Measurements from ENCODE around the gene GSTM4. TPM values are rescaled to one million over a fixed set of nuclear protein-coding genes. Genes with fewer than 3 reads are reported as not detected.
A peak's percentile ranks its signal among the peaks of the same experiment; 100 is the strongest.

Gene GSTM4
- total RNA-seq, 2 experiments from 2014 or later: 18.1 to 20.6 TPM

GRCh38 chr1:109625601-109626560 lies 30.0 kb upstream of the GSTM4 start:
- CTCF ChIA-PET: interaction anchor here (0.9 to 2.0 kb wide), 3 partner anchors 15 to 112 kb away, joined by 3 to 5 read pairs (median 5); no protein-coding TSS in a partner anchor
- intact Hi-C loops (cut with DNase I, micrococcal nuclease): no loop called here
- POLR2A ChIA-PET: interaction anchor here (1.6 kb wide), 1 partner anchor 79 kb away, joined by 4 read pairs; no protein-coding TSS in a partner anchor
- Mint-ChIP-seq H3K9me3 (ENCODE audit: low read depth) (no peaks in the 10 kb centered on the region), H3K27me3 (no peaks in the 10 kb centered on the region), H3K4me1 (peaks cover 34% of the 10 kb centered on the region), H3K4me3 (no peak overlapping the region), H3K27ac (no peak overlapping the region), H3K36me3 (ENCODE audit: low read depth) (peaks cover 33% of the 10 kb centered on the region)
- no peak for DNase-seq
- ATAC-seq: no peak

GRCh38 chr1:109626682-109627408 lies 29.1 kb upstream of the GSTM4 start:
- CTCF ChIA-PET: interaction anchor here (1.2 to 15.1 kb wide), 4 partner anchors 14 to 94 kb away, joined by 5 to 190 read pairs (median 8); partner anchors contain the start of gene GPR61

DNA sequence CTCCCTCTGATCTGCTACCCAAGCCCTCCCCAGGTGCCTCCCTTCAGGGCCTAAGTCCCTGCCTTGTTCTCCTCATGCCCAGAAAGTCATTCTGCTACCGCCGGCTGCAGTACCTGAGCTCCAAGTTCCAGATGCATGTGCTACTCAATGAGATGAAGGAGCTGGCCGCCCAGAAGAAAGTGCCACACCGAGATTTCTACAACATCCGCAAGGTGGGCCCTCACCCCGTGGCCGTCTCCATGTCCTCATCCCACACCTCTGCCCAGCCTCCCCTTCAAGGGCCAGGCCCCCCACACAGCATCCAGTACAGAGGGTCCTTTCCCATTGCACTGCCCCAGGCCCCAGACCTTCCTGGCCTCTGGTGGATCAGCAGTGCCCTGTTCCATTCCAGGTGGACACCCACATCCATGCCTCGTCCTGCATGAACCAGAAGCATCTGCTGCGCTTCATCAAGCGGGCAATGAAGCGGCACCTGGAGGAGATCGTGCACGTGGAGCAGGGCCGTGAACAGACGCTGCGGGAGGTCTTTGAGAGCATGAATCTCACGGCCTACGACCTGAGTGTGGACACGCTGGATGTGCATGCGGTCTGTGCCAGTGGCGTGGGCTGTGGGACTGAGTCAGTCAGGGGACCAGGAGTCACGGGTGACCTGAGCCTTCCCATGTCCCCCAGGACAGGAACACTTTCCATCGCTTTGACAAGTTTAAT lies 28.1 kb upstream of the GSTM4 start:
- CTCF ChIA-PET: interaction anchor here (0.7 to 15.1 kb wide), 3 partner anchors 13 to 714 kb away, joined by 3 to 190 read pairs (median 11); partner anchors contain the start of gene GPR61
- Mint-ChIP-seq H3K27me3 (no peaks in the 10 kb centered on the region), H3K4me1 (peaks cover 22% of the 10 kb centered on the region), H3K36me3 (ENCODE audit: low read depth) (peaks cover 36% of the 10 kb centered on the region), H3K4me3 (no peak overlapping the region), H3K27ac (no peak overlapping the region), H3K9me3 (ENCODE audit: low read depth) (no peaks in the 10 kb centered on the region)
- ATAC-seq (no peak), DNase-seq (no peak)
- POLR2A ChIA-PET: no interaction called here
- intact Hi-C loops (cut with DNase I, micrococcal nuclease): loop anchor here in 1 of 2 experiments (1.0 kb wide), 1 partner anchor 82 kb away; no protein-coding TSS in a partner anchor

More at GRCh38 chr1:109626682-109627408, 29.1 kb upstream of the GSTM4 start:
- Mint-ChIP-seq H3K27me3 (no peaks in the 10 kb centered on the region), H3K4me1 (peaks cover 32% of the 10 kb centered on the region), H3K36me3 (ENCODE audit: low read depth) (peaks cover 36% of the 10 kb centered on the region), H3K9me3 (ENCODE audit: low read depth) (no peaks in the 10 kb centered on the region), H3K4me3 (no peak overlapping the region), H3K27ac (no peak overlapping the region)
- POLR2A ChIA-PET: interaction anchor here (0.8 to 1.6 kb wide), 2 partner anchors 79 to 80 kb away, joined by 3 to 4 read pairs; no protein-coding TSS in a partner anchor
- no peak for DNase-seq
- ATAC-seq: no peak
- intact Hi-C loops (cut with DNase I, micrococcal nuclease): no loop called here

DNA sequence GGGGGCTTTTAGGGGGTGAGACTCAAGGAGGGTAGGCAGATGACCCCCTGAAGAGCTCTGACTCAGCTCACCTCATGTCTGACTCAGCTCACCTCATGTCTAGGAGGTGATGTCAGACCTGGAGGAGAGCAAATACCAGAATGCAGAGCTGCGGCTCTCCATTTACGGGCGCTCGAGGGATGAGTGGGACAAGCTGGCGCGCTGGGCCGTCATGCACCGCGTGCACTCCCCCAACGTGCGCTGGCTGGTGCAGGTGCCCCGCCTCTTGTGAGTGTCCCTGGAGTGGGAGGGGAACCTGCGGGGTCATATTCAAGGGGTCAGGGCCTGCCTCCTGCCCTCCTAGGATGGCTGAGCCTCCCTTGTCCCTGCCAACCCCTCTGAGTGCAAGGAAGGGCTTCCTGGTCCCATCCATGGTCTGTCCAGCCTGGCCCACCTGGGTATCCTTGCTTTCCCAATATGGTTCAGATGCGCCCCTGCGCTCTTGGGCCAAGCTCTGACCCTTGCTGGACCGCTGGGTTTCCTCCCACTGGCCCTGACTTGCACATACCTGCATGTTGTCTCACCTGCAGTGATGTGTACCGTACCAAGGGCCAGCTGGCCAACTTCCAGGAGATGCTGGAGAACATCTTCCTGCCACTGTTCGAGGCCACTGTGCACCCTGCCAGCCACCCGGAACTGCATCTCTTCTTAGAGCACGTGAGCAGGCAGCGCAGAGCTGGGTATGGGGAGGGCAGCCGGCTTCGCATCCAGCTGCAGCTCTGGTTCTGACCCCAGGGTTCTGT lies 27.2 kb upstream of the GSTM4 start:
- Mint-ChIP-seq H3K27ac (no peak overlapping the region), H3K4me3 (no peak overlapping the region), H3K9me3 (ENCODE audit: low read depth) (no peaks in the 10 kb centered on the region), H3K27me3 (no peaks in the 10 kb centered on the region), H3K36me3 (ENCODE audit: low read depth) (peaks cover 36% of the 10 kb centered on the region), H3K4me1 (peaks cover 13% of the 10 kb centered on the region)
- ChIA-PET POLR2A (interaction anchor here (2.1 kb wide), 1 partner anchor 83 kb away, joined by 7 read pairs; no protein-coding TSS in a partner anchor), CTCF (interaction anchor here (0.6 to 15.1 kb wide), 8 partner anchors 11 to 162 kb away, joined by 3 to 190 read pairs (median 4); partner anchors contain the start of gene GPR61)
- DNase-seq (no peak), ATAC-seq (no peak)
- intact Hi-C loops (cut with DNase I, micrococcal nuclease): loop anchor here in 1 of 2 experiments (1.0 kb wide), 1 partner anchor 82 kb away; no protein-coding TSS in a partner anchor

- ChIA-PET POLR2A (interaction anchor here (2.1 kb wide), 1 partner anchor 83 kb away, joined by 7 read pairs; no protein-coding TSS in a partner anchor), CTCF (interaction anchor here (0.6 to 15.1 kb wide), 12 partner anchors 9 to 162 kb away, joined by 3 to 190 read pairs (median 4); partner anchors contain the start of gene GPR61)
- H3K27me3 Mint-ChIP-seq: no peaks in the 10 kb centered on the region
- intact Hi-C loops (cut with DNase I, micrococcal nuclease): loop anchor here in 1 of 2 experiments (1.0 kb wide), 1 partner anchor 83 kb away; no protein-coding TSS in a partner anchor
- no peak overlapping the region for H3K27ac Mint-ChIP-seq
- H3K36me3 Mint-ChIP-seq (ENCODE audit: low read depth): peaks cover 36% of the 10 kb centered on the region
- H3K4me1 Mint-ChIP-seq: peaks cover 10% of the 10 kb centered on the region
- H3K9me3 Mint-ChIP-seq (ENCODE audit: low read depth): no peaks in the 10 kb centered on the region
- DNase-seq (no peak), ATAC-seq (no peak)
- H3K4me3 Mint-ChIP-seq: no peak overlapping the region
These were observed 26.4 kb upstream of the GSTM4 start for GRCh38 chr1:109629372-109630030.

GRCh38 chr1:109630081-109630897 lies 25.6 kb upstream of the GSTM4 start:
- peaks cover 36% of the 10 kb centered on the region for H3K36me3 Mint-ChIP-seq (ENCODE audit: low read depth)
- H3K4me1 Mint-ChIP-seq: peaks cover 14% of the 10 kb centered on the region
- no peak for ATAC-seq
- ChIA-PET CTCF (interaction anchor here (0.7 to 15.1 kb wide), 10 partner anchors 10 to 131 kb away, joined by 3 to 190 read pairs (median 6); partner anchors contain the start of gene GPR61), POLR2A (interaction anchor here (2.1 kb wide), 1 partner anchor 84 kb away, joined by 7 read pairs; no protein-coding TSS in a partner anchor)
- intact Hi-C loops (cut with DNase I, micrococcal nuclease): loop anchor here in 1 of 2 experiments (1.0 kb wide), 1 partner anchor 84 kb away; no protein-coding TSS in a partner anchor
- H3K9me3 Mint-ChIP-seq (ENCODE audit: low read depth): no peaks in the 10 kb centered on the region
- no peak overlapping the region for H3K4me3 Mint-ChIP-seq
- H3K27ac Mint-ChIP-seq: no peak overlapping the region
- H3K27me3 Mint-ChIP-seq: no peaks in the 10 kb centered on the region
- DNase-seq: peak; percentile 66

DNA sequence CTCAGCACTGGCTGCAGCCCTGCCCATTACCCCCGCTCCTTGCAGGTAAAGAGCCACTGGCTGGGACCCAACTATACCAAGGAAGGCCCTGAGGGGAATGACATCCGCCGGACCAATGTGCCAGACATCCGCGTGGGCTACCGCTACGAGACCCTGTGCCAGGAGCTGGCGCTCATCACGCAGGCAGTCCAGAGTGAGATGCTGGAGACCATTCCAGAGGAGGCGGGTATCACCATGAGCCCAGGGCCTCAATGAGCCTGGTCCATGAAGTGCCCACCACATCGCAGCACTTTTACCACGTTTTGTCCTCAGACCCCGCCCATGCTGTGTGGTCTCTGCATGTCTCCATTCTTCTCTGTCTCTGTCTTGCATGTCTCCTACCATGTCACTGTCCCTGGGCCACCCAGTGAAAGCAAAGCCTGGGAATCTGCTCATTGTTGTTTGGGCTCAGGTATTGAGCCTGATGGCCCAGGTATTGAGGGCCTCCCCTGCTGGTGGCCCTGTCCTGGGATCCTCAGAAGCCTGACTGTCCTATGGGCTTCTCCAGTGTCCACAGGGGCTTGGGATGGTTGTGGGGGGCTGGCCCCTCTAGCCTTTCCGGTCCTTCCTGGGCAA lies 24.9 kb upstream of the GSTM4 start:
- Mint-ChIP-seq H3K9me3 (ENCODE audit: low read depth) (no peaks in the 10 kb centered on the region), H3K27me3 (no peaks in the 10 kb centered on the region), H3K27ac (no peak overlapping the region), H3K4me1 (peaks cover 17% of the 10 kb centered on the region), H3K36me3 (ENCODE audit: low read depth) (peaks cover 32% of the 10 kb centered on the region), H3K4me3 (no peak overlapping the region)
- no peak for ATAC-seq
- ChIA-PET POLR2A (interaction anchor here (2.1 kb wide), 1 partner anchor 85 kb away, joined by 7 read pairs; no protein-coding TSS in a partner anchor), CTCF (interaction anchor here (1.5 to 15.1 kb wide), 6 partner anchors 9 to 88 kb away, joined by 4 to 190 read pairs (median 12); partner anchors contain the start of gene GPR61)
- intact Hi-C loops (cut with DNase I, micrococcal nuclease): loop anchor here in 1 of 2 experiments (1.0 kb wide), 1 partner anchor 85 kb away; no protein-coding TSS in a partner anchor
- DNase-seq: no peak

- ATAC-seq (no peak), DNase-seq (no peak)
- H3K27ac Mint-ChIP-seq: no peak overlapping the region
- ChIA-PET POLR2A (no interaction called here), CTCF (interaction anchor here (0.5 to 15.1 kb wide), 7 partner anchors 8 to 89 kb away, joined by 3 to 190 read pairs (median 8); partner anchors contain the start of gene GPR61)
- intact Hi-C loops (cut with DNase I, micrococcal nuclease): no loop called here
- peaks cover 17% of the 10 kb centered on the region for H3K4me1 Mint-ChIP-seq
- peaks cover 29% of the 10 kb centered on the region for H3K36me3 Mint-ChIP-seq (ENCODE audit: low read depth)
- H3K4me3 Mint-ChIP-seq: no peak overlapping the region
- H3K9me3 Mint-ChIP-seq (ENCODE audit: low read depth): no peaks in the 10 kb centered on the region
- H3K27me3 Mint-ChIP-seq: no peaks in the 10 kb centered on the region
These were observed 24.1 kb upstream of the GSTM4 start for GRCh38 chr1:109631513-109632505.
